Stimulated activated CD4-positive, alpha-beta T cell treated with anti-CD3 and anti-CD28 coated beads, Interleukin-4, amount 100 ng/mL, for 48 hours (primary cell): ENCODE measurements around the gene KIF27.
"Not testable (repeated sequence)": the region's sequence is repeated elsewhere in the genome, so short reads cannot be mapped to it uniquely, and the experiment has no call there.

Source experiments
- DNase-seq, 2 donors: peaks; one replicate each; pipeline ENCODE4 v3.0.0-alpha.2; 2020; ENCODE audit warnings: low read depth in 2 of 2

KIF27 gene

DNA sequence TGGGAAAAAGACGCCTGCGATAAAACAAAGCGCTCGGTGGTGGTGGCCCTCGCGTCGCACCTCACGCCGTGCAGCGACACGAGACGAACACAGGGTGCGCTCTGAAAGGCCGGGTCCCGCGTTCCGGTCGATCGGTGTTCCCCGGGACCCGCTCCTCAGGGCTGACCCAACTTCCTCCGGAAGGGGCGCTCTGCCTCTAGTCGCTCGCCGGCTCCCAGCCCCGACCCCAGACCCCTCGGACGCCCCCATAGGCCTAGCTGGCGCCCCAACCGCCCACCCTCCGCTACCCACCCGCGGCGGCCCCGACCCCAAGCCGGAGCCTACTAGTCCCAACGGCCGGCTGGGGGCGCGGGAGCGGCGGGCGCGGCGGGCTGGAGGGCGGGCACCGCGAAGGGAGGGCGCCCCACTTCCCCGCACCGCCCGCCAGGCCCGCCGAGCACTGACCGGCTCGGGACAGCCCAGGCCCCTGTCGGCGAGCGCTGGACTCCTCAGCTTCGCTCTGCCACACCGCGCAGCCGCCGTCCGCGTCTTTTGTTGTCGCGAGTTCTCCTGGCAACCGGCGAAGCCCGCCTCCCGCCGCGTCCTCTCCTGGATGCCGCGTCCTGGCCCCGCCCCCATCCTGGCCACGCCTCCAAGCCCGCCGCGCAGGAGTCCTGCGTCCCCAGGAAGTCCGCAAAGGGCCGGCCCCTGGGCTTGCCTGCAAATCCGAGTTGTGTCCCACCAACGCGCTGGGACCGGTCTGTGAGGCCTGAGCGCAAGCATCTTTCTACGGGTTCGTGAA, at the start of gene KIF27:
KIF27 (minus strand) TSS at position 506 of the 781 bp plus-strand sequence. CDS start 5,841 bp downstream, outside the sequence.
- DNase-seq = peak; percentile 96 to 98

- DNase-seq = no peak
Measured at GRCh38 chr9:83969602-83970001, 48.4 kb upstream of the KIF27 start.

- DNase-seq = no peak
Measured at GRCh38 chr9:83967073-83967472, 45.8 kb upstream of the KIF27 start.

DNA sequence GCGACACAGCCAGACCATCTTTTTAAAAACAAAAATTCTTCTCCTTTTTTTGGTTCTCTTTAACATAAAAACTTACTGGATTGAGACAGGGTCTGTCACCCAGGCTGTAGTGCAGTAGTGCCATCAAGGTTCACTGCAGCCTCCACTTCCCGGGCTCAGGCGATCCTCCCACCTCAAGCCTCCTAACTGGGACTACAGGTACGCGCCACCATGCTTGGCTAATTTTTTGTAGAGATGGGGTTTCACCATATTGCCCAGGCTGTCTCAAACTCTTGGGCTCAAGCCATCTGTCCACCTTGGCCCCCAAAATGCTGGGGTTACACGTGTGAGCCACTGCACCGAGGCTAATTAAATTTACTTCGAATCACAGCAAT, 45.0 kb upstream of the KIF27 start:
- no peak for DNase-seq

DNA sequence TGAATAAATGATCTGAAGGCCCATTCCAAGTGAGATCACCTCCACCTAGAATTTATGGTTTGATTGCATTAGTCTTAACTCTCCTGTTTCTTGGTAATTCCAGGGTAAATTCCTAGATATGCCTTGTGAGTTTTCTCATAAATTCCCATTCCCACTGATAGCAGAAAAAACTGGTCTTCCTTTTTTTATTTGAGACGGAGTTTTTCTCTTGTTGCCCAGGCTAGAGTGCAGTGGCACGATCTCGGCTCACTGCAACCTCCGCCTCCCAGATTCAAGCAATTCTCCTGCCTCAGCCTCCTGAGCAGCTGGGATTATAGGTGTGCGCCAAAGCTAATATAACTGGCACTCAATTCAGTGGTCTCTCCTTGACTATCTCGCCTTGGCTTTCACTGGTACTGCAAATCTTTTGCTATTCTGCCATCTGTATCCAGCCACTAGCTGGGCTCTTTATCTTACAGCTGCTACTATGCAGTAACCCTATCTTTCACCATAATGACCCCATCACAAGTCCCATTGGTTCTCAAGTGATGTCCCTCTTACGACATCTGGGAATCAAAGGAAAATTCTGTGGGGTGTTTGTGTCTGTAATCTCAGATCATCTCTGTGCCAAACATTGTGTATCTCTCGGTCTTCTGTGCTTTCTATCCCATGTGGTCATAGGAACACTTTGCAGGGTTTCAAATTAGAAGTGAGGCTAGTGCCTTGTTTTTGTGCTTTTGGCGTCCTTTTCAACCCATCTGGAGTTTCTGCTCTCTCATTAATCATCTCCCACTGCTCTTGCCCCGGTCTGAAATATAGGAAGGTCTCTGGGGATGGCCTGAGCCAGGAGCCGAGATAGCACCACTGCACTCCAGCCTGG, 44.3 kb upstream of the KIF27 start:
- DNase-seq = no peak

DNA sequence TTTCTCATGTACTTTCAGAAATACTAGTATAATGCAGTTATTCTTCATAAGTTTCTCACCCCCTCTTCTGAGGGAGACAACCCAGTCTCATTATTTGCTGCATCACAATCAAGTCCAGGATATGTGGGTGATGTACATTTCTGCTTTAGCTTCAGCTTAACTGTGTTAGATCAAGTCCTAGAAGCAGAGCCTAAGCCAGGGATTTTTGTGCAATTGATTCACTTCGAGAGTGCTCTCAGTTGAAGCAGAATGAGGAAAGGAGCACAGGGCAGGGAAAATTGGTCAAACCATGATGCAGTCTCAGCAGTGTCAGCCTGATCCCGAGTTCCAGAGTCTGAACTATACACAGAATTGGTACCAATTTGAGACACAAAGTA, 43.7 kb upstream of the KIF27 start:
- no peak for DNase-seq

DNA sequence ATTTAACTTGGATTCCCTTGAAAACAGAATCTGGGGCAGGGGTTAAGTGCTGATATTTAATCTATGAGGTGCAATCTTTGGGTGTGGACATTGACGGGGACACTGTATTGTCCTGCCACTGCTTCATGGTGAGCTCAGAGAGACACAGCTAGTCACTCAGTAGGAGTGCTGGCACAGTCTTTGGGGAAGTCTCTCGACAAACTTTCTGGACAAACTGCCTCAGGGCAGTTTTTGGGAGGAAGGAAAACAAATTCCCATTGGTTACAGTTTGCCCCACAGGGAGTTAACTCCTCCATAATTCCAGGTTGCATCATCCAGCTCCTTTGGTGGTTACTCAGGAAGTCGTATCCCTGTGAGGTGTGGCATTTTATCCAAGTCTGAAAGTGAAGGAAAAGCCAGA, 40.9 kb upstream of the KIF27 start:
- DNase-seq = no peak

GRCh38 chr9:83960991-83961390, 39.8 kb upstream of the KIF27 start:
- DNase-seq = no peak

DNA sequence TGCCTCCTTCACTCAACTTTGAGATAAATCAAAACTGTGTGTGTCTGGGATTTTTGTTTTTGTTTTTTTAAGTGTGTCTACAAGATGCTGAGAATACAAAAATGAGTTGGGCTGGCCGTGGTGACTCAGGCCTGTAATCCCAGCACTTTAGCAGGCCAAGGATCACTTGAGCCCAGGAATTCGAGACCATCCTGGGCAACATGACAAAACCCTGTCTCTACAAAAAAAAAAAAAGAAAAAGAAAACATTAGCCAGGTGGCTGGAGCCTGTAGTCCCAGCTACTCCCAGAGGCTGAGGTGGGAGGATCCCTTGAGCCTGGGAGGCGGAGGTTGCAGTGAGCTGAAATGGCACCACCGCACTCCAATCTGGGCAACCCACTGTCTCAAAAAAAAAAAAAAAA, 37.8 kb upstream of the KIF27 start:
- DNase-seq = no peak

- no peak for DNase-seq
Measured at GRCh38 chr9:83957248-83957513, 35.9 kb upstream of the KIF27 start.

GRCh38 chr9:83956436-83957247, 35.4 kb upstream of the KIF27 start:
- peak; percentile 50 to 59 for DNase-seq

GRCh38 chr9:83956086-83956435, 34.8 kb upstream of the KIF27 start:
- peak; percentile 19 to 22 for DNase-seq

GRCh38 chr9:83948096-83948495, 26.9 kb upstream of the KIF27 start:
- DNase-seq = not testable (repeated sequence)

- DNase-seq = no peak
Measured at GRCh38 chr9:83940590-83941303, 19.5 kb upstream of the KIF27 start.

DNA sequence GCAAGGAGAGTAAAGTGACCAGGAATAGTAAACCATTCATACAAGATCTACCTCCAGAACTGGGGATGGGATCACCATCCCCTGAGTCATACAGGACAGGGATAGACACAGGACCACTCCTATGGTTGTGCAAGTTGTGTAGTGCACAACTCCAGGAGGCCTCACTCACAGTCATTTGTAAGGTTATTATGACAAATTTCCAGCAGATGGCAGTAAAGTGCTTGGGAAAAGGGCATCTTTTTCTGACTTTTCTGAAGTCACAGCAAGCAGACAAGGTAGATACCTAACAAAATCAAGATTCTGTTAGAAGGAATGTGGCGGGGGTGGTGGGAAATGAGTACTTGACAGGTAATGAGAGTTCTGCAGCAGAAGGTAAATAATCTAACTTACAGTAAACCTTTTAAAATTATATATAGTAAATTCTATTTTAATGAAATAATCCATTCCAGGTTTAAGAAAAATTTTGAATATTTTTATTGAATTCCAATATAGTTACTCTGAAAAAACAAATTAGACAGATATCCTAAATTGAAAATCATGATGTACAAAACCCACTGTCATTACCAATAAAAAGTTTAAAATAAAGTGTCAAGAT, 16.7 kb upstream of the KIF27 start:
- no peak for DNase-seq

GRCh38 chr9:83936523-83936922, 15.3 kb upstream of the KIF27 start:
- DNase-seq = no peak

DNA sequence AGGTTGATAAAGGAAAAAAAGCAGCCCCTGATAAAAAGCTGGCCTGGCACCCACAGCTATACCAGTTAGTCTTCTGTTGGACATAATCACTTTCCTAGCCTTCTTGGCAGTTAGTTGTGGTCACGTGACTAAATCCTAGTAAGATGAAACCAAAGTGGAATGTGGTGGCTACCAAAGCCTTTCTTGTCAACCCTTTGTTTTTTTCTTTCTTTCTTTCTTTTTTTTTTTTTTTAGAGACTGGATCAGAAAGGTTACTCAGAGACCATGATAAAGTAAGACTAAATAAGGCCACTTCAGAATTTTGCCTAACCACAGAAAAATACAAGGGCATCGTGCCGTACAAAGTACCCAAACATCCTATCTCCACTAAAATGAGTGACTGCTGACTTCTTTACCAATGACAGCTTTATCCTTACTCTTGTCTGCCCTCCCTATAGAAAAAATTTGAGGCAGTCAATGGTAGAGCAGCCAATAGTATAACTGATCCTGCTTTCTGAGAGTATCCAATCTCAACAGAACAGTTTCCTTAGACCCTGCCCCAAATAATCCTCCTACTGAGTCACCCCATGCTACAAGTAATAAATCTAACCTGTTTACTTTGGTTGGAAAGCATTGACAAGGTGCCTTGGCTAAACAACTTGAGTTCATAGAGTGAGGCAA, 14.2 kb upstream of the KIF27 start:
- DNase-seq = no peak

- DNase-seq = no peak
Measured at GRCh38 chr9:83934569-83935275, 13.5 kb upstream of the KIF27 start.

GRCh38 chr9:83933790-83934189, 12.6 kb upstream of the KIF27 start:
- DNase-seq = no peak

DNA sequence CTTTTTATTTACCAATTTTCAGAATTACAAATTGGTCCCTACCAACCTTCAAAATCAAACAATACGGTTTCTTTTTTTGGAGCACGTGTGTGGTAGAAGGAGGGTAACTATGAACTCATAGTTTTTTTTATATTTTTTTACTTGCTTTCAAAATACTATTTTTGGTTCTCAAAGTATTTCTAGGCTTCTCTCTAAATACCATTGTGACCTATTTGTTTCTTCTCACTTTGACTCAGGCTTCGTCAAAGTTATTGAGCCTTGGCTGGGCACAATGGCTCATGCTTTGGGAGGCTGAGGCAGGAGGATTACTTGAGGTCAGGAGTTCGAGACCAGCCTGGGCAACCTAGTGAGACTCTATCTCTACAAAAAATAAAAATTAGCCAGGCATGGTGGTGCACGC, 11.6 kb upstream of the KIF27 start:
- no peak for DNase-seq
